Naive thymus-derived CD4-positive, alpha-beta T cell (primary cell): ENCODE measurements around the gene ITPRIPL2. TPM values are rescaled to one million over a fixed set of nuclear protein-coding genes. Genes with fewer than 3 reads are reported as not detected.

Experiments
- ATAC-seq: fragments of 150-1000 bp; cut with Tn5 transposase; 2 replicates; pipeline ENCODE4 v1.10.0; 2021; ENCODE audit warnings: mild to moderate bottlenecking, moderate library complexity
- CTCF ChIA-PET: fragments of 350-600 bp; sonication (Branson Sonifier 250); formaldehyde crosslinking; loops from one replicate; lab custom pipeline; 2021; ENCODE audit warnings: antibody characterized with exemption; lab: Charles Lee
- POLR2A ChIA-PET: fragments of 350-600 bp; sonication (Branson Sonifier 250); formaldehyde crosslinking; loops from one replicate; lab custom pipeline; 2021; ENCODE audit warnings: antibody characterized with exemption, inconsistent platforms; lab: Charles Lee
- DNase-seq, 9 donors: peaks; one replicate each; pipeline versions ENCODE4 v3.0.0 to v3.0.0-alpha.2; 2020 to 2022; ENCODE audit warnings: mixed read lengths in 1 of 9
- H3K27ac ChIP-seq: one replicate; pipeline ENCODE4 v1.7.0; 2013; ENCODE audit warnings: mild to moderate bottlenecking, low read depth, low read length, moderate library complexity
- H3K27me3 ChIP-seq, 2 donors: one replicate each; pipeline ENCODE4 v1.7.0; 2013; ENCODE audit warnings: low read length in 2 of 2, mild to moderate bottlenecking in 2 of 2, moderate library complexity in 2 of 2; ENCODE audit not compliant: control insufficient read depth in 2 of 2, insufficient read depth in 2 of 2
- H3K36me3 ChIP-seq, 3 experiments: 1 replicate in 2 of 3; 2 replicates in 1 of 3; pipeline ENCODE4 v1.7.0; 2013; ENCODE audit warnings: low read length in 3 of 3, mild to moderate bottlenecking in 3 of 3, moderate library complexity in 1 of 3; ENCODE audit not compliant: insufficient read depth in 3 of 3, control insufficient read depth in 2 of 3
- H3K4me1 ChIP-seq, 2 donors: one replicate each; pipeline ENCODE4 v1.7.0; 2013; ENCODE audit warnings: low read length in 2 of 2, mild to moderate bottlenecking in 2 of 2, moderate library complexity in 1 of 2; ENCODE audit not compliant: control insufficient read depth in 2 of 2, insufficient read depth in 2 of 2
- H3K4me3 ChIP-seq: 2 replicates; pipeline ENCODE4 v1.7.0; 2013; ENCODE audit warnings: mild to moderate bottlenecking, low read length
- H3K9me3 ChIP-seq, 3 experiments: 1 replicate in 2 of 3; 2 replicates in 1 of 3; pipeline ENCODE4 v1.7.0; 2013; ENCODE audit warnings: low read length in 3 of 3; ENCODE audit not compliant: control insufficient read depth in 2 of 3
- H3K27ac Mint-ChIP-seq, 9 donors: one replicate each; pipeline ENCODE4 v1.8.0; 2020 to 2022; ENCODE audit warnings: mixed read lengths in 9 of 9, mild to moderate bottlenecking in 8 of 9, moderate library complexity in 5 of 9, inconsistent platforms in 2 of 9
- H3K27me3 Mint-ChIP-seq, 5 donors: one replicate each; pipeline ENCODE4 v1.8.0; 2021 to 2022; ENCODE audit warnings: mixed read lengths in 5 of 5, mild to moderate bottlenecking in 1 of 5
- H3K36me3 Mint-ChIP-seq, 5 donors: one replicate each; pipeline ENCODE4 v1.8.0; 2020 to 2022; ENCODE audit warnings: mixed read lengths in 5 of 5, mild to moderate bottlenecking in 3 of 5, inconsistent platforms in 1 of 5
- H3K4me1 Mint-ChIP-seq, 7 donors: one replicate each; pipeline ENCODE4 v1.8.0; 2020 to 2022; ENCODE audit warnings: mixed read lengths in 7 of 7, mild to moderate bottlenecking in 3 of 7, inconsistent platforms in 1 of 7
- H3K4me3 Mint-ChIP-seq, 10 donors: one replicate each; pipeline ENCODE4 v1.8.0; 2020 to 2022; ENCODE audit warnings: mild to moderate bottlenecking in 10 of 10, mixed read lengths in 10 of 10, moderate library complexity in 6 of 10, inconsistent platforms in 2 of 10
- H3K9me3 Mint-ChIP-seq, 11 donors: one replicate each; pipeline ENCODE4 v1.8.0; 2020 to 2022; ENCODE audit warnings: mixed read lengths in 11 of 11, mild to moderate bottlenecking in 4 of 11, inconsistent platforms in 1 of 11, moderate library complexity in 1 of 11
- intact Hi-C, 2 donors: fragments of 100-400 bp; cut with micrococcal nuclease; formaldehyde crosslinking; loops; one replicate each; pipeline ENCODE4 v1.15.1; 2023
- polyA plus RNA-seq, 2 donors: library from polyadenylated mRNA; unstranded; fragments of 300-500 nt; fragmentation: Illumina TruSeq; gene quantifications; one replicate each; pipeline ENCODE4 v1.2.3, GENCODE V29; 2021
- total RNA-seq, 6 experiments: library from RNA in 5 of 6; stranded (reverse) in 5 of 6; gene quantifications; 1 replicate in 5 of 6; 2 replicates in 1 of 6; pipeline ENCODE4 v1.2.3 and lab custom pipeline; 2021 to 2026

ITPRIPL2 gene
- total and polyA plus RNA-seq, 7 experiments from 2014 or later, result 0.49 to 14.3 (median 0.64) TPM; not detected in 2

DNA sequence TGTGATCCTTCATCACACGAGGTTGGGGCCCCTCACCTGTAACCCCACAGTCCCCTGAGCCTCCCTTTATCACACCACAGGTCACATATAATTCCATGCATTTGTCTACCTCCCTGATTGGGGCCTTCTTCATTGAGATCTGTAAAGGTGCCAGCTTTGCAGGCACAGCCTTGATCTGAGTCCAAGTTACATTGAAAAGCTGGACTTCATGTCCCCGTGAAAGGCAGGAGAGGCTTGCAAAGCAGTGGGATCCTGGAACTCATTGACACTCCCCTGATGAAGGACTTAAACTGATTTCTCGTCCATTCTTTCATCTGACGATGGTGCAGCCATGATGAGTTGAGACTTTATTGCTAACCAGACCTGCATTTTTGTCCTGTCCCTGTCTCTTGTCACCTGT lies 50.5 kb downstream of the ITPRIPL2 start:
- no peak overlapping the region for H3K27ac ChIP-seq
- no peak for DNase-seq
- no peaks in the 10 kb centered on the region for H3K36me3 ChIP-seq
- ATAC-seq, result no peak
- H3K9me3 ChIP-seq, result no peaks in the 10 kb centered on the region
- no peaks in the 10 kb centered on the region for H3K4me1 ChIP-seq
- no peaks in the 10 kb centered on the region for H3K27me3 ChIP-seq
- Mint-ChIP-seq H3K4me1 (peaks cover 0 to under 1% (median 0%) of the 10 kb centered on the region in 7 donors), H3K4me3 (no peak overlapping the region), H3K27me3 (peaks cover under 1 to 22% (median 4%) of the 10 kb centered on the region in 5 donors), H3K36me3 (peaks cover 0 to under 1% (median 0%) of the 10 kb centered on the region in 5 donors), H3K27ac (no peak overlapping the region), H3K9me3 (peaks cover 0 to 10% (median 6%) of the 10 kb centered on the region in 11 donors)
- intact Hi-C loops, result no loop called here
- POLR2A ChIA-PET, result no interaction called here
- CTCF ChIA-PET, result no interaction called here
- H3K4me3 ChIP-seq, result no peak overlapping the region

DNA sequence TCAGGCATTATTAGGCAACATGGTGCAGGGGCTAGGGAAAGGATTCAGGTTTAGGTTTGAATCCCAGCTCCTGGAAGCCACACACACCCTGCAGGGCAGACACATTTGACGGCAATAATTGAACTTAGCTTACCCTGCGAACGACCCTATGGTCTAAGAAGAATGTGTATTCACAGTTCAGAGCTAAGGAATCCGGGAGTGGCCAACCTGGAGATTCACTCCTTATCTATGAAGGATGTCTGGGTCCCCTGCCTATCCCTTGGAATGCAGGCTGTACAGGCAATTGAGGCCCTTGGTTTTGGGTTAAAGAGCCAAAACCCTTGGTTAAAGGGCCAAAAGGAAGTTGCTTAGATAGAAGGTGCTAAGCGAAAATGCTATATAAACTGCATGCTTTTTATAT lies 51.3 kb downstream of the ITPRIPL2 start:
- intact Hi-C loops, result no loop called here
- no peak for DNase-seq
- H3K9me3 Mint-ChIP-seq, result peaks cover 0 to 10% (median 6%) of the 10 kb centered on the region in 11 donors
- ChIA-PET CTCF (no interaction called here), POLR2A (no interaction called here)
- Histone ChIP-seq H3K36me3 (no peaks in the 10 kb centered on the region), H3K9me3 (no peaks in the 10 kb centered on the region), H3K27me3 (no peaks in the 10 kb centered on the region), H3K4me3 (no peak overlapping the region), H3K4me1 (no peaks in the 10 kb centered on the region), H3K27ac (no peak overlapping the region)
- peaks cover 0 to 4% (median 0%) of the 10 kb centered on the region in 5 donors for H3K36me3 Mint-ChIP-seq
- ATAC-seq, result no peak
- peaks cover 9 to 30% (median 9%) of the 10 kb centered on the region in 5 donors for H3K27me3 Mint-ChIP-seq
- no peak overlapping the region for H3K27ac Mint-ChIP-seq
- no peak overlapping the region for H3K4me3 Mint-ChIP-seq
- H3K4me1 Mint-ChIP-seq, result peaks cover 0 to 4% (median 0%) of the 10 kb centered on the region in 7 donors

DNA sequence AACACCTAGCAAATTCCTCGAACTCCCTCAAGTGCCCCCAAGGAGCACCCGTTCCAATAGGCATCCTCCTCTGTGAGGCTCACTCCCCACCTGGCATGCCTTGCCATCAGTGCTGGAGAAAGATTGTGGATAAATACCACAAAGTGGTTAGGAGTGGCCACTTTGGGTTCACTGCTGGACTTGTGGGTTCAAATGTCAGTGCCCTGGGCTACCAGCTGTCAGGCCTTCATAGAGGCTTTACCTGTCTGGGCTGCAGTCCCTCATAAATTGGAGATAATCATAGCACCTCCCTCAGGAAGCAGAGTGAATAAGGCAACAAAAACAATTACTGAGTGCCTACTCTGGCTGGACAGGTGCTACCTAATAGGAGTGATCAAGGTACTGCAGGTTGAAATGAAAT lies 52.7 kb downstream of the ITPRIPL2 start:
- Histone ChIP-seq H3K27me3 (no peaks in the 10 kb centered on the region), H3K9me3 (no peaks in the 10 kb centered on the region), H3K36me3 (no peaks in the 10 kb centered on the region), H3K4me3 (no peak overlapping the region), H3K27ac (no peak overlapping the region), H3K4me1 (no peaks in the 10 kb centered on the region)
- intact Hi-C loops, result no loop called here
- Mint-ChIP-seq H3K27me3 (peaks cover 9 to 35% (median 14%) of the 10 kb centered on the region in 5 donors), H3K27ac (no peak overlapping the region), H3K4me1 (peaks cover 0 to 8% (median 3%) of the 10 kb centered on the region in 7 donors), H3K4me3 (no peak overlapping the region), H3K36me3 (peaks cover 0 to 4% (median 0%) of the 10 kb centered on the region in 5 donors), H3K9me3 (peaks cover 0 to 10% (median 6%) of the 10 kb centered on the region in 11 donors)
- DNase-seq (no peak), ATAC-seq (no peak)
- ChIA-PET POLR2A (no interaction called here), CTCF (no interaction called here)

DNA sequence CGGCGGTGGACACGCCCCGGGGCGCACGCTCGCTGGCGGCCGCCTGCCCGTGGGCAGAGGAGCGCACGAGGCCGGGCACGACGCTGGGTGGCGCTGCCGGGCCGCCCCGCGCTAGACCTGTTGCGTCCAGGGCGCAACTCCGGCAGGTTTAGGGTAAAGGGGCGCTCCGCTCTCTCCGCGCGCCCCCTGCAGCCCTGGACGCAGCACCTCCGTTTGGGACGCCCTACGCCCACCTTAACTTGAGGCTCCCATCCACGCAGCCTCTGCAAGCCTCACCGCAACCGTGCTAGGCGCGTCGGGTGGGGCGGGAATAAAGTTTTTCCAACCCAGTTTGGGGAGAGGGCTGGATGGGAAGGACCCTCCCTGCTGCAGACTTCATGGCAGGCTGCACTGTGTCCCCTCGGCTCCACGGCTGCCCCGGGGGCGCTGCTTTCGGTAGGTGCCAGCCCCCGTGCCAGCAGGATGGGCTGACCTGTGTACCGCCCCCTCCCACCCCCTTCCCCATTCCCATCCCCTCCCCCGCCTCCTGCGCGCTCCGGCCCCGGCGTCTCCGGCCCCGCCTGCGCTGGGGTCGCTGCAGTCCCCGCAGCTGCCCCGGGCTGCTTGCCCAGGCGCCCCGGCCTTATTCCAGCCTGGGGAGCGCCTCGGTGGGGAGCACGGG lies 54.1 kb downstream of the ITPRIPL2 start, which contains the start of gene SYT17:
Gene SYT17 (plus strand): TSS at position 531 of the 661 bp plus-strand sequence. CDS start 407 bp downstream, outside the sequence.
- POLR2A ChIA-PET, result no interaction called here

DNA sequence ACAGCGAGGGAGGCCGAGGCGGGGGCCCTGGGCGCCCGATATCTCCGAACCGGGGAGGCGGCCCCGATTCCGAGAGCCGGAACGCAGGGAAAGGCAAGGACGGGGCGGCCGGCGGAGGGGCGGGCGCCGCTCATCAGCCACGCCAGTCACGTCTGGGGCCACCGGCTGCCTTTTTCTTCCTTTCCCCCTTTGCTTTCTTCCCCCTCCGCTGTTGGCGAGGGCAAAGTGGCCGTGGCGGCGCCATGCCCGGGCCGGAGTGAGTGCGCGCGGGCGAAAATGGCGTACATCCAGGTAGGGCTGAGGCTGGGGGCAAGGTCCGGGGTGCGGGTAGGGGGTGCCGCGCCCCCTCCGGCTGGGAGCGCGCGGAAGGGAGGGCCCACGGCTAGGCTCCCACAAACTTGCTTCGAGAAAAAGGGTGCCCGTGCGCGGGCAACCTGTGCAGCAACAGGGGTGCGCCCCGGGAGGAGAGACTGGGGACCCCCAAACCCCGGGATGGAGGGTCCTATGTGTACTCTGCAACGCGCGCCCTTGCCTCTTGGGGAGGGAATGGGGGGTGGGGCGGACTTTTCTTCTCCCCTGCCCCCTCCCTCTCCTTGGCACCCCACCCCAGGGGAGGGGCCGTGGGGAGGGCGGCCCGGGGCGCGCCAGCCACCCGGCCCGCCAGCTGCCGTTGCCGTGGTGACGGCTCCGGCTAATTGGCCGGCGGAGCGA lies 54.8 kb downstream of the ITPRIPL2 start:
- Mint-ChIP-seq H3K27ac (no peak overlapping the region), H3K4me3 (no peak overlapping the region), H3K9me3 (peaks cover 0 to 5% (median under 1%) of the 10 kb centered on the region in 11 donors), H3K27me3 (peaks cover 15 to 35% (median 19%) of the 10 kb centered on the region in 5 donors), H3K4me1 (peaks cover 0 to 8% (median 3%) of the 10 kb centered on the region in 7 donors), H3K36me3 (peaks cover 0 to 4% (median 0%) of the 10 kb centered on the region in 5 donors)
- Histone ChIP-seq H3K4me3 (no peak overlapping the region), H3K36me3 (no peaks in the 10 kb centered on the region), H3K4me1 (no peaks in the 10 kb centered on the region), H3K27me3 (no peaks in the 10 kb centered on the region), H3K9me3 (no peaks in the 10 kb centered on the region), H3K27ac (no peak overlapping the region)
- ATAC-seq (no peak), DNase-seq (peak in 1 of 9 donors; percentile 23)
- intact Hi-C loops, result no loop called here
- ChIA-PET POLR2A (no interaction called here), CTCF (no interaction called here)

More for the DNA sequence above, 54.1 kb downstream of the ITPRIPL2 start, which contains the start of gene SYT17:
- Mint-ChIP-seq H3K9me3 (peaks cover 0 to 10% (median 6%) of the 10 kb centered on the region in 11 donors), H3K27me3 (peaks cover 15 to 38% (median 17%) of the 10 kb centered on the region in 5 donors), H3K4me1 (peaks cover 0 to 8% (median 3%) of the 10 kb centered on the region in 7 donors), H3K27ac (no peak within 1 kb of the TSS), H3K36me3 (peaks cover 0 to 4% (median 0%) of the 10 kb centered on the region in 5 donors), H3K4me3 (peak within 1 kb of the TSS in 2 of 10 donors; percentile 30 to 33)
- H3K4me3 ChIP-seq, result no peak within 1 kb of the TSS
- no peaks in the 10 kb centered on the region for H3K36me3 ChIP-seq
- CTCF ChIA-PET, result no interaction called here
- ATAC-seq (peak; percentile 90), DNase-seq (peak in 2 of 9 donors; percentile 29 to 71)
- H3K27ac ChIP-seq, result no peak within 1 kb of the TSS
- H3K4me1 ChIP-seq, result no peaks in the 10 kb centered on the region
- no peaks in the 10 kb centered on the region for H3K9me3 ChIP-seq
- intact Hi-C loops, result no loop called here
- no peaks in the 10 kb centered on the region for H3K27me3 ChIP-seq

DNA sequence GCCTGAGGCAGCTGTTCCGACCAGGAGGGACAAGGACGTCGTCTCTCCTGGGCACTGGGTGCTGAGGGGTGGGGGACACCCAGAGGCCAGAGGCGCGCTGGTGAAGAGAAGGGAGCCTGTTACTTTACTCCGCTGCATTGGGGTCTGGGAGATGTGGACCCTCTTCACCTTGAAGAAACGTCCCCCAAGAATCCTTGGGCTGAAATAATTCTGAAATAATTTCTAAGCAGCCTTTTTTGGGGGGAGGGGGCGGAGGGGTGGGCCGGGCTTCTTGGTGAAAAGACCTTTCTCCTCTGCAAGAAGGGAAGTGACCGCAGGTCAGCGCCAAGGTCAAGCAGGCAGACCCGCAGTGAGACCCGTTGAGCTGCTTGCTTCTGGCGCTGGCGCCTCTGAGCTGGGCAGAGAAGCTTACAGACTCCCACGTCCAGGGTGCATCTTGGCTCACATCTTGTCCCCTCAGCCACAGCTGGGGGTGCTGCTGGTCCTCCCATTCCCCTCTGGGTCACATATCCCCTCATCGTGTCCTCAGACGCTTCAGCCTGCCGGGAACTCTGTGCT lies 55.4 kb downstream of the ITPRIPL2 start:
- no peak overlapping the region for H3K4me3 ChIP-seq
- no peaks in the 10 kb centered on the region for H3K9me3 ChIP-seq
- ChIA-PET POLR2A (no interaction called here), CTCF (no interaction called here)
- H3K36me3 ChIP-seq, result no peaks in the 10 kb centered on the region
- intact Hi-C loops, result no loop called here
- H3K4me3 Mint-ChIP-seq, result peak overlapping the region in 1 of 10 donors; percentile 3
- no peak overlapping the region for H3K27ac ChIP-seq
- no peaks in the 10 kb centered on the region for H3K4me1 ChIP-seq
- peaks cover 0 to 4% (median 0%) of the 10 kb centered on the region in 11 donors for H3K9me3 Mint-ChIP-seq
- no peaks in the 10 kb centered on the region for H3K27me3 ChIP-seq
- ATAC-seq, result no peak
- no peak overlapping the region for H3K27ac Mint-ChIP-seq
- H3K27me3 Mint-ChIP-seq, result peaks cover 17 to 35% (median 23%) of the 10 kb centered on the region in 5 donors
- peaks cover 0 to 8% (median 3%) of the 10 kb centered on the region in 7 donors for H3K4me1 Mint-ChIP-seq
- peaks cover 0 to 4% (median 0%) of the 10 kb centered on the region in 5 donors for H3K36me3 Mint-ChIP-seq
- no peak for DNase-seq
